KMS-11 (cell line): ENCODE measurements around the gene ARMH3.

Source experiments
- H2AFZ ChIP-seq: fragments of 200-600 bp; sonication (generic); 2 replicates; pipeline ENCODE4 v1.6.1; 2016; ENCODE audit warnings: antibody characterized with exemption, mixed run types, low read depth
- H3K27ac ChIP-seq: fragments of 200-600 bp; sonication (generic); 2 replicates; pipeline ENCODE4 v1.6.1; 2016; ENCODE audit warnings: mild to moderate bottlenecking, mixed run types
- H3K27me3 ChIP-seq: fragments of 200-600 bp; sonication (generic); 2 replicates; pipeline ENCODE4 v1.6.1; 2017; ENCODE audit warnings: mild to moderate bottlenecking, low read depth, mixed run types, moderate library complexity; ENCODE audit not compliant: insufficient read depth
- H3K36me3 ChIP-seq: fragments of 200-600 bp; sonication (generic); 2 replicates; pipeline ENCODE4 v1.6.1; 2017; ENCODE audit warnings: mild to moderate bottlenecking, mixed run types; ENCODE audit not compliant: insufficient read depth
- H3K4me1 ChIP-seq: fragments of 200-600 bp; sonication (generic); 2 replicates; pipeline ENCODE4 v1.6.1; 2016; ENCODE audit warnings: mild to moderate bottlenecking, low read depth, mixed run types; ENCODE audit not compliant: poor library complexity, severe bottlenecking
- H3K4me2 ChIP-seq: fragments of 200-600 bp; sonication (generic); 2 replicates; pipeline ENCODE4 v1.7.0; 2016; ENCODE audit warnings: mild to moderate bottlenecking, mixed run types
- H3K4me3 ChIP-seq: fragments of 200-600 bp; sonication (generic); IDR thresholded peaks from 2 replicates; pipeline ENCODE4 v1.6.1; 2017; ENCODE audit warnings: low read depth, low read length, mixed read lengths; ENCODE audit not compliant: insufficient read depth
- H3K79me2 ChIP-seq: fragments of 200-600 bp; sonication (generic); 2 replicates; pipeline ENCODE4 v1.6.1; 2016; ENCODE audit warnings: low read depth, mixed run types; ENCODE audit not compliant: insufficient read depth
- H3K9ac ChIP-seq: fragments of 200-600 bp; sonication (generic); 2 replicates; pipeline ENCODE4 v1.6.1; 2016; ENCODE audit warnings: mild to moderate bottlenecking, mixed run types
- H4K20me1 ChIP-seq: fragments of 200-600 bp; sonication (generic); 2 replicates; pipeline ENCODE4 v1.6.1; 2016; ENCODE audit warnings: mild to moderate bottlenecking, mixed run types; ENCODE audit not compliant: insufficient read depth
- CTCF ChIP-seq: fragments of 200-600 bp; sonication (generic); conservative IDR thresholded peaks from 2 replicates; pipeline ENCODE4 v1.6.1; 2017; ENCODE audit warnings: low read depth, mild to moderate bottlenecking, antibody characterized with exemption, low read length, moderate library complexity, mixed read lengths

ARMH3 gene

GRCh38 chr10:101972761-101973160, 83.2 kb downstream of the ARMH3 start:
- no peak overlapping the region for H3K4me3 ChIP-seq
- H3K36me3 ChIP-seq, result no peaks in the 10 kb centered on the region
- peaks cover 7% of the 10 kb centered on the region for H3K4me1 ChIP-seq
- TF ChIP-seq CTCF, result no peak
- H3K27me3 ChIP-seq, result no peaks in the 10 kb centered on the region
- no peaks in the 10 kb centered on the region for H4K20me1 ChIP-seq
- H3K27ac ChIP-seq, result no peak overlapping the region
- no peak overlapping the region for H3K9ac ChIP-seq
- H3K4me2 ChIP-seq, result no peak overlapping the region
- H3K79me2 ChIP-seq, result no peaks in the 10 kb centered on the region
- H2AFZ ChIP-seq, result no peak overlapping the region

GRCh38 chr10:101969412-101969922, 86.5 kb downstream of the ARMH3 start:
- Histone ChIP-seq H3K9ac (no peak overlapping the region), H3K4me1 (peaks cover 7% of the 10 kb centered on the region), H3K4me3 (no peak overlapping the region), H3K4me2 (no peak overlapping the region), H3K36me3 (no peaks in the 10 kb centered on the region), H3K27me3 (no peaks in the 10 kb centered on the region), H4K20me1 (no peaks in the 10 kb centered on the region), H2AFZ (no peak overlapping the region), H3K27ac (no peak overlapping the region), H3K79me2 (no peaks in the 10 kb centered on the region)
- no peak for TF ChIP-seq CTCF

- Histone ChIP-seq H4K20me1 (no peaks in the 10 kb centered on the region), H3K4me3 (no peak overlapping the region), H3K27ac (no peak overlapping the region), H3K79me2 (no peaks in the 10 kb centered on the region), H3K36me3 (no peaks in the 10 kb centered on the region), H3K9ac (no peak overlapping the region), H3K4me2 (no peak overlapping the region), H3K4me1 (peaks cover 7% of the 10 kb centered on the region), H3K27me3 (no peaks in the 10 kb centered on the region), H2AFZ (no peak overlapping the region)
- no peak for TF ChIP-seq CTCF
Observed at GRCh38 chr10:101968940-101969321, 87.0 kb downstream of the ARMH3 start.

- Histone ChIP-seq H2AFZ (no peak overlapping the region), H3K4me3 (no peak overlapping the region), H3K4me1 (peaks cover 7% of the 10 kb centered on the region), H3K27me3 (no peaks in the 10 kb centered on the region), H3K9ac (no peak overlapping the region), H3K27ac (no peak overlapping the region), H3K4me2 (no peak overlapping the region), H3K79me2 (no peaks in the 10 kb centered on the region), H4K20me1 (no peaks in the 10 kb centered on the region), H3K36me3 (no peaks in the 10 kb centered on the region)
- no peak for TF ChIP-seq CTCF
Observed at GRCh38 chr10:101968286-101968939, 87.6 kb downstream of the ARMH3 start.
